C4-2B (cell line): ENCODE data around the gene ATP11A.

ENCODE experiments used
- H3K27ac ChIP-seq: fragments of 450-650 bp; 2 replicates; pipeline ENCODE4 v1.5.1; 2017
- CTCF ChIP-seq: fragments of 450-650 bp; conservative IDR thresholded peaks from 2 replicates; pipeline ENCODE4 v1.5.1; 2017; ENCODE audit warnings: mild to moderate bottlenecking
- ZFX ChIP-seq: fragments of 450-650 bp; IDR thresholded peaks from 2 replicates; pipeline ENCODE4 v1.6.1; 2017

Gene ATP11A

GRCh38 chr13:112826565-112826964 lies 136.7 kb downstream of the ATP11A start:
- no peak overlapping the region for H3K27ac ChIP-seq
- TF ChIP-seq ZFX (no peak), CTCF (no peak)

- TF ChIP-seq ZFX (no peak), CTCF (no peak)
- H3K27ac ChIP-seq: no peak overlapping the region
Measured at GRCh38 chr13:112828082-112828699, 138.4 kb downstream of the ATP11A start.

GRCh38 chr13:112828756-112829155 lies 138.9 kb downstream of the ATP11A start:
- no peak for TF ChIP-seq CTCF
- no peak for TF ChIP-seq ZFX
- no peak overlapping the region for H3K27ac ChIP-seq

GRCh38 chr13:112831196-112831595 lies 141.4 kb downstream of the ATP11A start:
- TF ChIP-seq ZFX (no peak), CTCF (no peak)
- no peak overlapping the region for H3K27ac ChIP-seq

GRCh38 chr13:112831801-112832200 lies 142.0 kb downstream of the ATP11A start:
- H3K27ac ChIP-seq: no peak overlapping the region
- TF ChIP-seq ZFX (no peak), CTCF (no peak)

- no peak for TF ChIP-seq ZFX
- TF ChIP-seq CTCF: no peak
- H3K27ac ChIP-seq: no peak overlapping the region
Measured at GRCh38 chr13:112832811-112833210, 143.0 kb downstream of the ATP11A start.

GRCh38 chr13:112833551-112834257 lies 143.9 kb downstream of the ATP11A start:
- TF ChIP-seq ZFX (no peak), CTCF (no peak)
- no peak overlapping the region for H3K27ac ChIP-seq
